Fibroblast of skin of back (primary cell): Measurements from ENCODE around the gene USP28. TPM values are rescaled to one million over a fixed set of nuclear protein-coding genes. Genes with fewer than 3 reads are reported as not detected.
"Not testable (repeated sequence)": the region's sequence is repeated elsewhere in the genome, so short reads cannot be mapped to it uniquely, and the experiment has no call there.

Source experiments
- DNase-seq: peaks from one replicate; pipeline ENCODE4 v3.0.0-alpha.2; 2013
- polyA plus RNA-seq, 2 experiments: library from polyadenylated mRNA; unstranded; fragments of 120-200 nt; gene quantifications; one replicate each; pipeline ENCODE4 v1.2.1, GENCODE V29; 2013; ENCODE audit not compliant: insufficient read length in 2 of 2

USP28 gene, protein sequence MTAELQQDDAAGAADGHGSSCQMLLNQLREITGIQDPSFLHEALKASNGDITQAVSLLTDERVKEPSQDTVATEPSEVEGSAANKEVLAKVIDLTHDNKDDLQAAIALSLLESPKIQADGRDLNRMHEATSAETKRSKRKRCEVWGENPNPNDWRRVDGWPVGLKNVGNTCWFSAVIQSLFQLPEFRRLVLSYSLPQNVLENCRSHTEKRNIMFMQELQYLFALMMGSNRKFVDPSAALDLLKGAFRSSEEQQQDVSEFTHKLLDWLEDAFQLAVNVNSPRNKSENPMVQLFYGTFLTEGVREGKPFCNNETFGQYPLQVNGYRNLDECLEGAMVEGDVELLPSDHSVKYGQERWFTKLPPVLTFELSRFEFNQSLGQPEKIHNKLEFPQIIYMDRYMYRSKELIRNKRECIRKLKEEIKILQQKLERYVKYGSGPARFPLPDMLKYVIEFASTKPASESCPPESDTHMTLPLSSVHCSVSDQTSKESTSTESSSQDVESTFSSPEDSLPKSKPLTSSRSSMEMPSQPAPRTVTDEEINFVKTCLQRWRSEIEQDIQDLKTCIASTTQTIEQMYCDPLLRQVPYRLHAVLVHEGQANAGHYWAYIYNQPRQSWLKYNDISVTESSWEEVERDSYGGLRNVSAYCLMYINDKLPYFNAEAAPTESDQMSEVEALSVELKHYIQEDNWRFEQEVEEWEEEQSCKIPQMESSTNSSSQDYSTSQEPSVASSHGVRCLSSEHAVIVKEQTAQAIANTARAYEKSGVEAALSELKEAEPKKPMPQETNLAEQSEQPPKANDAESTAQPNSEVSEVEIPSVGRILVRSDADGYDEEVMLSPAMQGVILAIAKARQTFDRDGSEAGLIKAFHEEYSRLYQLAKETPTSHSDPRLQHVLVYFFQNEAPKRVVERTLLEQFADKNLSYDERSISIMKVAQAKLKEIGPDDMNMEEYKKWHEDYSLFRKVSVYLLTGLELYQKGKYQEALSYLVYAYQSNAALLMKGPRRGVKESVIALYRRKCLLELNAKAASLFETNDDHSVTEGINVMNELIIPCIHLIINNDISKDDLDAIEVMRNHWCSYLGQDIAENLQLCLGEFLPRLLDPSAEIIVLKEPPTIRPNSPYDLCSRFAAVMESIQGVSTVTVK
- 17.2 TPM for polyA plus RNA-seq (2013, experiment 1 of 2; ENCODE audit: insufficient read length)
- polyA plus RNA-seq (2013, experiment 2 of 2; ENCODE audit: insufficient read length), result 19.1 TPM

DNA sequence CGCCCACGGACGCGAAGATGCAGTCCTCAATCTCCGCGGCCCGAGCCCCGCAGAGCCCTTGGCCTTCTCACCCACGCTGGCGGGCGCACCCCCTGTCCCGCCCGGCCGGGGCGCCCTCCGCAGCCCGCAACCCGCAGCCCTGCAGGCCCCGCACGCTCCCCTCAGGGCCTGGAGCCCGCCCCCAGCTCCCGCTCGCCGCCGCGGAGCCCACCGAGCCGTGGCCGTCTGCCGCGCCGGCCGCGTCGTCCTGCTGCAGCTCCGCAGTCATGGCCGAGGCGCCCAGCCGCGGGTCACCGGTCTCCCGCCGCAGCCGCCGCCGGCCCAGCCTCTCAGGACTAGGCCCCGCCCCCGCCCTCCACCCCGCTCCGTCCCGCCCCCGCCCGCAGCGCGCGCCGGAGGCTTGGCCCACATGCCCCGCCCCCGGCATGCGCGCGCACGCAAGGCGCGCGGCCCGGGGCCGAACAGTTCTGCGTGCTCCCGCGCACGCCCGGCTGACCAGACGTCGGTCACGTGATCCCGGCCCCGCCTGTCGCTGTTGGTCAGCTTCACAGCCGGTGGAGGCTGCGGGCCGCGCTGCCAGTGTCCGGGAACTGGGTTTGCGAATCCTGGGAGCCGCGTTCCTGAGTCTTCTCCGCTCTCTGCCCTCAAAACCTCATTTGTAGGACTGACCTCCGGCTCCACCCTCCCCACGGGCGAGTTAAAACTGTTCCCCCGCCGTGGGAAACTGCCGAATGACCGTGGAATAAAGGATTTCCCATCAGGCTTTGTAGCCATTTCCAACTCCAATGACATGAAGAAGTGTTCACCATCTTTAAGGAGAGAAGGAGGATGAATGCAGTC, at the start of gene USP28:
Gene USP28, minus strand, starts transcription at position 339 of the 840 bp plus-strand sequence. Its CDS starts 71 bp downstream, at position 268.
- DNase-seq, result peak; percentile 95

DNA sequence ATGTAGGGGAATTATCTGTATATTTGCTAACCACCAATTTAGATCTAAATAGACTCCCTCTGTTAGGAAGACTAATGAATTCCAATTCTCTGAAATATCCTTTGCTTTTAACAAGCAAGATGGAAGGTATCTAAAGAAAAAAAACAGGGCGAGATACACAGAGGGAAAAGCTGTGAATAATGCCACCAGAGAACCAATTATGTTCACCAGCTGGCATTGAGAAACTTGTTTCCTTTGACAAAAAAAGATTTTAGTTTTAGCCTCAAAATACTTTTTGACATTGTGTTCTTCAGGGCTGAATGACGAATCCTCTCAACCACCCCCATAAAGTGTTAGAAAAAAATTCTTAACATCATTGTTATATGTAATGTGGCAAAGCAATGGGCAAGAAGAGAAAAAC, 48.2 kb upstream of the USP28 start:
- no peak for DNase-seq

DNA sequence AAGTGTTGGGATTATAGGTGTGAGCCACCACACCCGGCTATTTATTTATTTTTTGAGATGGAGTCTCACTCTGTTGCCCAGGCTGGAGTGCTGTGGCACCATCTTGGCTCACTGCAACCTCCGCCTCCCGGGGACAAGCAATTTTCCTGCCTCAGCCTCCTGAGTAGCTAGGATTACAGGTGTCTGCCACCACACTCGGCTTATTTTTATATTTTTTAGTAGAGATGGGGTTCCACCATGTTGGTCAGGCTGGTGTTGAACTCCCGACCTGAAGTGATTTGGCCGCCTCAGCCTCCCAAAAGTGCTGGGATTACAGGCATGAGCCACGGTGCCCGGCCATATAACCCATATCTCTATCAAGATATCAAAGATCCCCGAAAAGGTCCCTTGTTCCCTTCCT, 36.1 kb upstream of the USP28 start:
- not testable (repeated sequence) for DNase-seq

DNA sequence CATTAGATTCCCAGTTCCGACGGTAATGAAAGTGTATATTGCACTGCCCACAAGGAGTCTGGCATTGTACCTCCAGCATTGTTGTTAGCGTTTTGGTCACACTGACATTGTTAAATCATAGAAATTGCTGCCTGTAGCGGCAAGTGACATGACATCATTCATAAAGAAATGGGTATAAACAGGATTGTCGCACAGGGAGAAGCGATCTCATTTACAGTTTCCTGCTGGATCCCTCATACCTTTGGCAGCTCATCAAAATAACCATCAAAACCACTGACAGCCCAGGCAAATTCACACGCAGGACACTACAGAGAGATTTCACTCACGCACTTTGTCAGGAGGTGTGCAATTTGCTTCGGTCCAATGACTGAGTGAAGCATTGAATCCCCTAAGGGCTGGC, 32.7 kb upstream of the USP28 start:
- DNase-seq, result no peak

DNA sequence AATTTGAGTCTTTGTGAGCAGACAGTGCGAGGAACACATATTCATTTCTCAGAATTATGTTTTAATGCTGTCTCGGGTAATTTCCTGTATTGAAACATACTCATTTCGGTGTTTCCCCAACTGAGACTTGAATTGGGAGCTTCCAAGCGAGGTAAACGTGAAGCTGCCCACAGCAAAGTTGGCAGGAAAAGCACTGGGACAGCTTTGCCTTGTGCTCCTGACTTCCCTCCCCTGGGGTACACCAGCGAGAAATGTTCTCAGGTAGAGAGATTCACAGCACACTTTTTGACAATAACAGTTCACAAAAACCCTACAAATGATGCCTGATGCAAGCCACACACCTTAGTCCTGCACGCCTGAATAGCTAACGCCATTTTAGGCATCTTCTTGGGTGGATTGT, 32.3 kb upstream of the USP28 start:
- no peak for DNase-seq

DNA sequence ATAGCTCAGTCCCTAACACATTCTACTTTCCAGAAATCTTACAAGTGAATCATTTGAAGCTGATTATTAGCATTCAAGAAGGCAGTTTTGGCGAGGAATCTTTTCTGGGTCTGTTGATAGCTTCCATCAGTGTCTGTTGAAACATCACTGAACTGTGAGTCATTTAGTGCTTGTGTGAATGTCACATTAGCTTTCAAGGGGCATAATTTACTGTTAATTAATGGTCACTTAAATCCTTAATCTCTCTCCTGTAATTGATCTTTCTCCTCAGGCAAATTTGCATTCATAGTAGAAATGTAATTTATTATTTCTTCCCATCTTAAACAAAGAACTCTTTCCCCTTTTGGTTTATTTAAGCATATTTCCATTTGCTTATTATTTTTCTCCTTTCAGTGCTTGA, 31.8 kb upstream of the USP28 start:
- no peak for DNase-seq

DNA sequence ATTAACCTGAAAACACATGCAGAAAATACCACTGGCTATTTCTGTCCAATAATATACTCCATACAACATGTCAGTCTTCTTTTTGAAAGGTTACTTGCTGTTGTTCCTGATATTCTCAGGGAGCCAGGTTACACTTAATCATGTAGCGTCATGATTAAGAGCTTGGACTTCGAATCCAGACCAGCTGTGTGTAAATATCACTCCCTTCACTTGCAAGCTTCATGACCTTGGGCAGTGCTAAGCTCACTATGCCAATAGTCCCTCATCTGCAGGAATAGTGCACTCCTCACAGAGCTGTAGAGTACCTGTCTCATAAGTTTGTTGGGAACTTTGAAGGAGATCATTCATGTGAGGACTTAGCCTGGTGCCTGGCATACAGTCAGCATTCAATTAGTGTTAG, 31.1 kb upstream of the USP28 start:
- DNase-seq, result no peak

DNA sequence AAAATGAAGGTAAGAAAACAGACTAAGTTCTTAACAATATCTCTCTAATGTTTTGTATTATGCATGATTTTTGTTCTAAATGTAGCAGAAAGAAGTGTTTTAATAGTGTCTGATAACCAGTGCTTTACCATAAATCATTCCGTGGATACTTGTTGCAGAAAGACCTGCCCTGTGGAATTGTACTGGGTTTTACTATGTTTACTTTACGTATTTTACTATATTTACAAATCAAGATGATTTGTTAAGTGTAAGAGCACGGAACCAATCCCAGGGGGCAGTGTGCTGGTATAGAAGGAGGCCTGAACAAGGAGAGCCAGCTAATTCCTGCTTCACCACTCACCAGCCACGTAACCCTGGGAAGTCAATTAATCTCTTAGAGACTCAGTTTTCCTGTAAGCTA, 30.7 kb upstream of the USP28 start:
- DNase-seq, result no peak

DNA sequence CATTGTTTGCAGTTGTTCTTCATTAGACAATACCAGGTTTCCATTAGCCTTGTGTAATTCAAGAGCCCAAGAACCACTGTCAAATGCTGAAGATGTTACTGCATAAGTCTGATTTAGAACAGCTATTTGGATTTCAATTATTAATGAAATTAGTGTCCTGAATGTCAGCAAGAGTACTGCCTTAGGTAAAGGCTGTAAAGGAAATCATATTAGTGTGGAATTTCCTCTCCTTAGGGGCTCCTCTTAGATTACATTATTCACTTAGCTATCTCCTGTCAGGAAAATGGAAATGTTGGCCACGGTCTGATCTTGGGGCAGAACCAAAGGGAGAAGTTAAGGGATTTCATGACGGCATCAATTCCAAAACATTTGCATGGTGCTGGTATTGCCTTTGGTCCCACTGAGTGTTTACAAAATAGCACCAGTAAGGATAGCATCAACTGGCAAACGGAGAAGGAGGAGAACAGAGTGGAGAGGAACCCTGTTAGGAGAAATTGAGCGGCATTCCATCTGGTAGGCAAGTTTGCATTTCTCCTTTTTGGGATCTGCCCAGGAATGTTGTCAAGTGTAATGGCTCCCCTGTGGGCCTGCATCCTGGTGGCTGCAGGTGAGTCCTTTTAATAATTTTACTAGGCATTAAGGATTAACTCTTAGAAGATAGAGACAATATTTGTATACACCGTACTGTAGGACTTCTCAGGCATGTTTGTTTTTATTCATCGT, 29.2 kb upstream of the USP28 start, which contains the start of gene HTR3B:
Gene HTR3B, plus strand, starts transcription at position 418 of the 723 bp plus-strand sequence. Its CDS starts 138 bp downstream, at position 556.
- DNase-seq, result no peak

DNA sequence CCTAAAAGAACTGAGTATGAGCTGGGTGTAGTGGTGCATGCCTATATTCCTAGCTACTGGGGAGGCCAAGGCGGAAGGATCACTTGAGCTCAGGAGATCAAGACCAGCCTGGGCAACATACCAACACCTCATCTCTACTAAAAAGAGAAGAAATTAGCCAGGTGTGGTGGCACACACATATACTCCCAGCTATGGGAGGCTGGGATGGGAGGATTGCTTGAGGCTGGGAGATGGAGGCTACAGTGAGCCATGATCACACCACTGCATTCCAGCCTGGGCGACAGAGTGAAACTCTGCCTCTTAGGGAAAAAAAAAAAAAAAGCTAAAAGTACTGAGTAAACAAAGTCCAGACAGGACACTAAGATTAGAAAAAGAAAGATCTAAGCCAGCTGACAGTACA, 25.8 kb upstream of the USP28 start:
- no peak for DNase-seq

DNA sequence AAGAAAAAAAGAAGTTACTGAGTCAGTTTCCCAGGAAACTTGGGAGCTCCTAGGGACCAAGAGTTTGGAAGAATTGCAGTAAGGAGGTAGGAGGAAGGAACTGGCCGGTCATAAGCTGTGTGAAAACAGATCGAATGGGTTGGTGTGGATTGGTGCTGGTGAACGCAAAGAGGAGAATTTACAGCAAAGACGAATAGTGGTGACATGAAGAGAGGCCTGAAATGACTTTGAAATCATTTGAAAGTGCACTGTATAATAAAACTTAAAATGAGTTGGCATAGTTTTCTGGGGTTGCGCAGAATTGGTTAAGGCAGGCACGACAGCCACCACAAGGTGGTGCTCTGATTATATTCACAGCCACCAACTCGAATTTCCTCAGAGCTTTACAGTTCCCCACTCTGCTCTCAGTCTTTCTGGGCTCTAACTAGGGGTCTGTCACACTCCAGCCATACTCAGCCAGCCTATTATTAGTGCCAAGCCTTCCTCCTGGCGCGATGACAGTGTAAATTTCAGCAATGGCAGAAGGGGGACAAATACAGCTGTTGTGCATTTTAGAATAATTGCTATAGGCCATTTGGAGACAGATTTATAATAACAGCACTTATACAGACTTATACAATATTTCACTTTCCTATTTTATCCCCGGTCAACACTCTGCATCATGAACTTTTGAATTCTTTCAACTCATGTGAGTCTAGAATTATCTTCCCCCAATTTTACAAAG, 20.9 kb upstream of the USP28 start:
- peak; percentile 21 for DNase-seq

DNA sequence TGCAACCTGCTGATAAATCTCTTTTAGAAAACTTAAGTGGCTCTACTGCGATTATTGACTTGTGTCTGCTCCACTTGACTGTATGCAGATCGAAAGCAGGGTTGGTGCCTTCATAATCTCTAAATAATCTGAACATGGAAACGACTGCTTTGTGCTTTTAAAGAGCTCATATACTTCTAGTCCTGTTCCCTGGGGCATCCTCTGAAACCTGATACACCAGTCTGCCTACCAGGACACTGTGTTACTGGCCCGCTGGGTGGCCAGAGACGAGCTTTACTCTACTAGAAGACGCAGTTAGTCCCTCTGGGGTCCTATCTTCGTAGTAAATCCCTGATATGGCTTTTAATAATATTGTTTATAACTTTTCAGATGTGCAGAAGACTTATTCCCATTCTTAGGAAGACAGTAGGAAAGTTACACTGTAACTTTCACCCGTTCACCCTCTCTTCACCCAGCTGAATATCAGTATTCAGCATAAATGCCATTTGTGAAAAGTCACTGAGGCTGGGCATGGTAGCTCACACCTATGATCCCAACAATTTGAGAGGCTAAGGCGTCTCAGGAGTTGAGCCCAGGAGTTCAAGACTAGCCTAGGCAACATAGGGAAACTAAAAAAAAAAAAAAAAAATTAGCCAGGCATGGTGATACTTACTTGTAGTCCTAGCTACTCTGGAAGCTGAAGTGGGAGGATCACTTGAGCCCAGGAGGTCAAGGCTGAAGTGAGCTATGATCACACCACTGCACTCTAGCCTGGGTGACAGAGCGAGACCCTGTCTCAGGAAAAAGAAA, 20.2 kb upstream of the USP28 start:
- DNase-seq, result no peak

DNA sequence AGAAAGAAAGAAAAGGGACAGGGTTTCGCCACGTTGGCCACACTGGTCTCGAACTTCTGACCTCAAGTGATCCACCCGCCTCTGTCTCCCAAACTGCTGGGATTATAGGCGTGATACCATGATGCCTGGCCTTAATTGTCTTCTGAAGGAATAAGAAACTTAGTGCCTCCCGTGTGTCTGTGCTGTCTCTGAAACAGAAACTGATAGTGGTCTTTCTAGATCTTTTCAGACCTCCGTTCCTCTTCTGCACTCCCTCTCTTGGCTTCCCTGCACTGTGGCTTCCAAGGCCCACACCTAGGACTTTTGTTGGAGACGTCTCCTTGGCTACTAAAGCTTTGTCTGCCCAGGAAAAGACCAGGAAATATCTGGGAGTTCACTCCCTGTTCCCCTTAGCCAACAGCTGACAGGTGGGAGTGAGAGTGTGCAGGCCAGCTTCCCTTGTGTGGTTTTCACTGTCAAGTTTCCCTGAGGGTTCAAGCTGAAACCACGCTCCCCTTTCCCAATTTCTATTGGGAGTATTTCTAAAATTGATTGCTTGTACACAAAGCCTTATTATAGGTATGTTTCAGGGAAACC, 19.1 kb upstream of the USP28 start:
- DNase-seq, result no peak

DNA sequence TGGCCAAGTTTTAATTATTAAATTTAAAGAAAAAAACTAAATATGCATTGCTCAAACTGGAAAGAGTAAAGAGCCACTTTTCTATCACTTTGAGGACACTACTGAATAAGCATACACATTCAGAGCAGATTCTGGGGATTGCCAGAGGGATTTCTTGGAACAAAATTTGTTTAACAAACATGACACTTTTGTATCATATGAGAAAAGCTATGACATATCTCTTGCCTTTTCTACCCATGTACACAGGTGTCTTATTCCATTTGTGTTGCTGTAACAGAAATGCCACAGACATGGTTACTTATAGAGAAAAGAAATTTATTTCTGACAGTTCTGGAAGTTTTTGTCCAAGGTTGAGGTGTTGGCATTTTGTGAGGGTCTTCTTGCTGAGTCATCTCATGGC, 13.5 kb upstream of the USP28 start:
- DNase-seq, result no peak

DNA sequence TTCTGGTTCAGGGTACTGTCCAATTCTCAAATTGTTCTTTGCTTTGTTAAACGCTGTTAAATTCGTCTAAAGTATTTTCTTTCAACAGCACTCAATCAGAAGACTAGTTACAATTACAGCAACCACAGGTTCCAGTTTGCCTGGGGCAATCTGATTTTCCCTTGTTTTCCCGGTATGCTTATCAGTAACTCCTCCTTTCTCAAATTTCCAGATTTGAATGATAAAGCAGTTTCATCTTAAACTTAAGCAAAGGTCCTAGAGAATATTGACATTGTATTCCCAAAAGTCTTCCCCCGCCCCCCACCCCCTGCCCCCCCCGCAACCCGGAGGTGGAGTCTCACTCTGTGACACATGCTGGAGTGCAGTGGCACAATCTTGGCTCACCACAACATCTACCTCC, 10.5 kb upstream of the USP28 start:
- no peak for DNase-seq

DNA sequence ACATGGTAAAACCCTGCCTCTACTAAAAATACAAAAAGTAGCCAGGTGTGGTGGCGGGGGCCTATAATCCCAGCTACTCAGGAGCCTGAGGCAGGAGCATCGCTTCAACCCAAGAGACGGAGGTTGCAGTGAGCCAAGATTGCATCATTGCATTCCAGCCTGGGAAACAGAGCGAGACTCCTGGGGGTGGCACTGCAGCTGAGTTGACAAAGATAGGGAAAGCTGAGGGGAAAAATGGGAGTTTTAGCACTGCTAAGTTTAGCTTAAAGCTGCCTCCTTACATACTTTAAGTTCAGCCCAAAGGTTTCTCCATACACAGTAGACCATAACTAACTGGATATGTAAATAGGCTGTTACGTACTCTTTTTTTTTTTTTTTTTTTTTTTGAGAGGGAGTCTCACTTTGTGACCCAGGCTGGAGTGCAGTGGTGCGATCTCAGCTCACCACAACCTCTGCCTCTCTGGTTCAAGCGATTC, 9.0 kb upstream of the USP28 start:
- DNase-seq, result peak; percentile 70

DNA sequence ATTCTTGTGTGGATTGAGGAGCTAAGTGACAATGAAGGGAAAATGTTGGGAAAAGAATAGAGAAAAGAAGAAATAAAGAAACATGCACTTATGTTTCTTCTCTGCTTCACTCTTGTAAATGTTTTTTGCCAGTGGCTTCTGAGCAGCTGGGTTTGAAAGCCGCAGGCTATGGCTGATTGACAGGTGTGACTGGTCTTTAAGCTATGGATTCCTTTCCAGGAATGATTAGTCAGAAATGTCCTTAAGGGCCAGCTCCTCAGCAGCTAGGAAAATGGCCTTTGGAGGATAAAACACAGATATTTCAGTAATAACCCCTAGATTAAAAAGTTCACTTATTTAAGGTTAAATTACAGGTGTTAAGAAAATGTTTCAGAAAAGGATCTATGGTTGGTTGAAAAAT, 6.5 kb upstream of the USP28 start:
- DNase-seq, result peak; percentile 9

DNA sequence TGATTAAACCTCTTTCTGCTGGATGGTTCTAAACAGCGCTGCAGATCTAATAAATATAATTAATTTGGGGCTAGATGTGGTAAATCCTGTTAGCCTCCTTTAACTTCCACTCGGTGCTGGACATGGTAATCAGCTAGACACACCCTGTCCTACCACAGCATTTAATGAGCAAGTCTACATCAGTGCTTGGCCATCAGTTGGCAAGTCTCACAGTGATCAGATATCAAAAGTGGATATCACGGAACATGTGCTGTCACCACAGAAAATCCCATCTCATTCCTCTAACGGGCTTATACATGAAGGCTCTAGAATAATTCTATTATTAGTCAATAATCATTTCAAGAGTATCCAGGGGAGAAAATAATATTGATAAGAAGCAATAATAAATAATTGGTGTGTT, 5.6 kb upstream of the USP28 start:
- no peak for DNase-seq

DNA sequence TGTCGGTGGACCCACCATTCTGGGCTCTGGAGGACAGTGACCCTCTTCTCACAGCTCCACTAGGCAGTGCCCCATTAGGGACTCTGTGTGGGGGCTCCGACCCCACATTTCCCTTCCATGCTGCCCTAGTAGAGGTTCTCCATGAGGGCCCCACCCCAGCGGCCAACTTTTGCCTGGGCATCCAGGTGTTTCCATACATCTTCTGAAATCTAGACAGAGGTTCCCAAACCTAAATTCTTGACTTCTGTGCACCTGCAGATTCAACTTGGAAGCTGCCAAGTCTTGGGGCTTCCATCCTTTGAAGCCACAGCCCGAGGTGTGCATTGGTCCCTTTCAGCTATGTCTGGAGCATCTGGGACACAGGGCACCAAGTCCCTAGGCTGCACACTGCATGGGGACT, 4.1 kb upstream of the USP28 start:
- not testable (repeated sequence) for DNase-seq
